ENCODE data around the gene CDK8. TPM values are rescaled to one million over a fixed set of nuclear protein-coding genes. Genes with fewer than 3 reads are reported as not detected.
"Not testable (repeated sequence)": the region's sequence is repeated elsewhere in the genome, so short reads cannot be mapped to it uniquely, and the experiment has no call there.

CDK8 gene
- total RNA-seq, 4 donors from 2014 or later = 20.3 to 26.3 (median 23.8) TPM

GRCh38 chr13:26247608-26248007, 6.3 kb upstream of the CDK8 start:
- no peaks in the 10 kb centered on the region for H3K4me1 ChIP-seq
- H3K27me3 ChIP-seq = no peaks in the 10 kb centered on the region
- 73% methylated on average over 3 of the region's 3 CpGs for WGBS
- no peak for DNase-seq (ENCODE audit: extremely low spot score)
- TF ChIP-seq CTCF (IDR thresholded peaks at IDR 0.05) = no peak
- no peak for TF ChIP-seq POLR2AphosphoS5 (IDR thresholded peaks at IDR 0.05)
- TF ChIP-seq POLR2A (IDR thresholded peaks at IDR 0.05; ENCODE audit: low read depth) = no peak
- TF ChIP-seq EP300 (IDR thresholded peaks at IDR 0.05) = no peak
- no peak overlapping the region for H3K27ac ChIP-seq (replicated peaks in 1 of 4)
- no peak overlapping the region for H3K4me3 ChIP-seq
- peaks cover 0 to 4% (median 0%) of the 10 kb centered on the region in 4 donors for H3K9me3 ChIP-seq
- H3K36me3 ChIP-seq = no peaks in the 10 kb centered on the region
- intact Hi-C loops (cut with DNase I) = no loop called here

GRCh38 chr13:26249551-26249950, 4.4 kb upstream of the CDK8 start:
- TF ChIP-seq POLR2AphosphoS5 (IDR thresholded peaks at IDR 0.05) = no peak
- no peak for TF ChIP-seq POLR2A (IDR thresholded peaks at IDR 0.05; ENCODE audit: low read depth)
- TF ChIP-seq CTCF (IDR thresholded peaks at IDR 0.05) = no peak
- Histone ChIP-seq H3K27me3 (no peaks in the 10 kb centered on the region), H3K27ac (replicated peaks in 1 of 4) (no peak overlapping the region), H3K4me1 (peaks cover 0 to 5% (median 2%) of the 10 kb centered on the region in 4 donors), H3K9me3 (no peaks in the 10 kb centered on the region), H3K4me3 (no peak overlapping the region), H3K36me3 (no peaks in the 10 kb centered on the region)
- intact Hi-C loops (cut with DNase I) = no loop called here
- DNase-seq (ENCODE audit: extremely low spot score) = no peak

- H3K27me3 ChIP-seq; DNase-seq (ENCODE audit: extremely low spot score); H3K9me3 ChIP-seq; H3K4me3 ChIP-seq; H3K27ac ChIP-seq (replicated peaks in 1 of 4); H3K36me3 ChIP-seq: not testable (repeated sequence)
- peaks cover 16 to 25% (median 21%) of the 10 kb centered on the region in 4 donors for H3K4me1 ChIP-seq
- whole genome bisulfite sequencing = 93% methylated on average over 4 of the region's 4 CpGs
- intact Hi-C loops (cut with DNase I) = loop anchor here (10.0 kb wide), 1 partner anchor 243 kb away; no protein-coding TSS in a partner anchor
Observed at GRCh38 chr13:26252006-26252405, 1.9 kb upstream of the CDK8 start.

GRCh38 chr13:26253262-26253786, 605 bp upstream of the CDK8 start:
- no peaks in the 10 kb centered on the region for H3K36me3 ChIP-seq
- peaks cover 16 to 28% (median 28%) of the 10 kb centered on the region in 4 donors for H3K4me1 ChIP-seq
- 46% methylated on average over 9 of the region's 9 CpGs for WGBS
- DNase-seq (ENCODE audit: extremely low spot score) = no peak
- no peaks in the 10 kb centered on the region for H3K27me3 ChIP-seq
- H3K27ac ChIP-seq (replicated peaks in 1 of 4) = peak overlapping the region; percentile 94 to 95 (median 95)
- H3K4me3 ChIP-seq = peak overlapping the region; percentile 88 to 98 (median 93)
- H3K9me3 ChIP-seq = no peaks in the 10 kb centered on the region
- intact Hi-C loops (cut with DNase I) = loop anchor here (10.0 kb wide), 1 partner anchor 241 kb away; no protein-coding TSS in a partner anchor
- no peak for TF ChIP-seq EP300 (IDR thresholded peaks at IDR 0.05)
- TF ChIP-seq POLR2AphosphoS5 (IDR thresholded peaks at IDR 0.05) = no peak
- no peak for TF ChIP-seq POLR2A (IDR thresholded peaks at IDR 0.05; ENCODE audit: low read depth)
- no peak for TF ChIP-seq CTCF (IDR thresholded peaks at IDR 0.05)

GRCh38 chr13:26254583-26255111, 718 bp downstream of the CDK8 start:
- H3K27me3 ChIP-seq = no peaks in the 10 kb centered on the region
- H3K4me3 ChIP-seq = peak overlapping the region; percentile 88 to 98 (median 93)
- TF ChIP-seq CTCF (IDR thresholded peaks at IDR 0.05) = no peak
- TF ChIP-seq POLR2AphosphoS5 (IDR thresholded peaks at IDR 0.05) = no peak
- no peak for TF ChIP-seq EP300 (IDR thresholded peaks at IDR 0.05)
- no peak for TF ChIP-seq POLR2A (IDR thresholded peaks at IDR 0.05; ENCODE audit: low read depth)
- DNase-seq (ENCODE audit: extremely low spot score) = no peak
- intact Hi-C loops (cut with DNase I) = loop anchor here (2.0 to 10.0 kb wide), 2 partner anchors 34 to 240 kb away; no protein-coding TSS in a partner anchor
- under 1% methylated on average over 26 of the region's 35 CpGs for WGBS
- H3K27ac ChIP-seq (replicated peaks in 1 of 4) = peak overlapping the region; percentile 94 to 95 (median 95)
- peaks cover 16 to 28% (median 28%) of the 10 kb centered on the region in 4 donors for H3K4me1 ChIP-seq
- no peaks in the 10 kb centered on the region for H3K36me3 ChIP-seq
- no peaks in the 10 kb centered on the region for H3K9me3 ChIP-seq

All from esophagus muscularis mucosa (tissue), 4 donors.